ENCODE data around the gene MYO16. TPM values are rescaled to one million over a fixed set of nuclear protein-coding genes. Genes with fewer than 3 reads are reported as not detected.
"Not testable (repeated sequence)": the region's sequence is repeated elsewhere in the genome, so short reads cannot be mapped to it uniquely, and the experiment has no call there.

Gene MYO16
- total RNA-seq, 3 donors from 2014 or later: 0.08 TPM; not detected in 2

GRCh38 chr13:109090796-109091195 is 461.4 kb downstream of the MYO16 start:
- Mint-ChIP-seq H3K9me3 (peaks cover 4% of the 10 kb centered on the region), H3K36me3 (ENCODE audit: insufficient read depth) (no peaks in the 10 kb centered on the region), H3K27me3 (ENCODE audit: low read depth) (no peaks in the 10 kb centered on the region), H3K4me1 (ENCODE audit: low read depth) (no peaks in the 10 kb centered on the region), H3K4me3 (no peak overlapping the region)
- ATAC-seq (no peak), DNase-seq (no peak)

GRCh38 chr13:109091249-109091648 is 461.8 kb downstream of the MYO16 start:
- ATAC-seq (no peak), DNase-seq (no peak)
- H3K9me3 Mint-ChIP-seq: peaks cover 4% of the 10 kb centered on the region
- H3K4me1 Mint-ChIP-seq (ENCODE audit: low read depth): no peaks in the 10 kb centered on the region
- no peaks in the 10 kb centered on the region for H3K36me3 Mint-ChIP-seq (ENCODE audit: insufficient read depth)
- H3K27me3 Mint-ChIP-seq (ENCODE audit: low read depth): no peaks in the 10 kb centered on the region
- H3K4me3 Mint-ChIP-seq: no peak overlapping the region

GRCh38 chr13:109092186-109092585 is 462.8 kb downstream of the MYO16 start:
- not testable (repeated sequence) for H3K4me3 Mint-ChIP-seq; H3K36me3 Mint-ChIP-seq (ENCODE audit: insufficient read depth); H3K27me3 Mint-ChIP-seq (ENCODE audit: low read depth); DNase-seq; H3K4me1 Mint-ChIP-seq (ENCODE audit: low read depth); H3K9me3 Mint-ChIP-seq; ATAC-seq

DNA sequence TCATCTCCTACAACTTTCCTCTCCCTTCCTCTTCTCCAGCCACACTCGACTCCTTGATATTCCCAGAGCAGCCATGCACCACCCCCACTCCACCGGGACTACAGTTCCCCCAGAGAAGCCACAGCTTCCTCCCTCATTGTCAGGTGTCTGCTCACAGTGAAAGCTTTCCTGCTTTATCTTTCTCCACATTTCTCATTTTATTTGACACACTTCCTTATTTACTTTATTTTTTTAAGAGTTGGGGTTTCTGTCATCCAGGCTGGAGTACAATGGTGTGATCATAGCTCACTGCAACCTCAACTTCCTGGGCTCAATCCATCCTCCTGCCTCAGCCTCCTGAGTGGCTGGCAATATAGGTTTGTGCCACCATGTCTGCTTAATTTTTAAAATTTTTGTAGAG is 464.6 kb downstream of the MYO16 start:
- no peak for DNase-seq
- no peaks in the 10 kb centered on the region for H3K4me1 Mint-ChIP-seq (ENCODE audit: low read depth)
- no peak for ATAC-seq
- H3K27me3 Mint-ChIP-seq (ENCODE audit: low read depth): no peaks in the 10 kb centered on the region
- peaks cover 4% of the 10 kb centered on the region for H3K9me3 Mint-ChIP-seq
- H3K36me3 Mint-ChIP-seq (ENCODE audit: insufficient read depth): no peaks in the 10 kb centered on the region
- no peak overlapping the region for H3K4me3 Mint-ChIP-seq

- no peaks in the 10 kb centered on the region for H3K4me1 Mint-ChIP-seq (ENCODE audit: low read depth)
- peaks cover 4% of the 10 kb centered on the region for H3K9me3 Mint-ChIP-seq
- no peaks in the 10 kb centered on the region for H3K36me3 Mint-ChIP-seq (ENCODE audit: insufficient read depth)
- H3K4me3 Mint-ChIP-seq: no peak overlapping the region
- DNase-seq (no peak), ATAC-seq (no peak)
- H3K27me3 Mint-ChIP-seq (ENCODE audit: low read depth): no peaks in the 10 kb centered on the region
Measured at GRCh38 chr13:109095126-109095525, 465.7 kb downstream of the MYO16 start.

DNA sequence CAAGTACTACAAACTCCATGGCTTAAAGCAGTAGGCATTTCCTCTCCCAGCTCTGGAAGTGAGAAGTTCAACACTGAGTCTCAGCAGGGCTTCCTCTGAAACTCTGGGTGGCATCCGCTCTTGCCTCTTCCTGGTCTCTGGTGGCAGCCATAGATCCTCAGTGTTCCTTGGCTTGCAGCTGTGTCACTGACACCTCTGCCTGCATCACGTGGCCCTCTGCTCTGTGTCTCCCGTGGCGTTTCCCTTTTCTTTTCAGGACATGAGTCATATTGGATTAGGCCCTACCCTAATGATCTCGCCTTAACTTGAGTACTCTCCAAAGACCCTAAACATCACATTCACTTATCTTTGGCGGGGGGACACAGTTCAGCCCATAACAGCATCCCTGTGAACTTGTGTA is 466.7 kb downstream of the MYO16 start:
- peaks cover 4% of the 10 kb centered on the region for H3K9me3 Mint-ChIP-seq
- no peaks in the 10 kb centered on the region for H3K36me3 Mint-ChIP-seq (ENCODE audit: insufficient read depth)
- H3K4me1 Mint-ChIP-seq (ENCODE audit: low read depth): no peaks in the 10 kb centered on the region
- DNase-seq: no peak
- ATAC-seq: no peak
- no peak overlapping the region for H3K4me3 Mint-ChIP-seq
- H3K27me3 Mint-ChIP-seq (ENCODE audit: low read depth): no peaks in the 10 kb centered on the region

DNA sequence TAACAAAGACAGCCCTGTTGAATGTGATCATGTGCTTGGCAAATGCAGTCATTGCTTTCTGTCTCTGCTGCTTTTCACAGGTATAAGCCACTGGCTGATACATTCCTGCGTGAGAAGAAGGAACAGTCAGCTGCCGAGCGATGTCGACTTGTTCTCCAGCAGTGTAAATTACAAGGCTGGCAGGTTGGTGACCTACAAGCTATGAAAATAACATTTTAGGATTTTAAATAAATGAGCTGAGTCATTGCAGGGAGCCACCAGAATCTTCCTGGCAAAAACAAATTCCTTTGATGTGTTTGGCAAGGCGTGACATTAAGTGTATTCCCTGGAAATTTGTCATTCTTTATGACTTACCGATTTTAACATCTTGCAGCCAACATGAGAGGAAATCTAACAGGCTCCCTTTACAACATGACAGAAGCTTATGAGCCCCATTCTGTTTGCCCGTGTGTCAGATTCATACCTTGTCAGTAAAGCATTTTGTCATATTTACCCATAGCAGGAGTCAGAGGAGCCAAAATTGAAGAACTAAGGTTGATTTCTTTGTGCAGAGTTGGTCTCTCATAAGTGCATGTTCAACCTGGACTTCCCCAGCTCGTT is 471.4 kb downstream of the MYO16 start:
- no peak for ATAC-seq
- Mint-ChIP-seq H3K27me3 (ENCODE audit: low read depth) (no peaks in the 10 kb centered on the region), H3K9me3 (no peaks in the 10 kb centered on the region), H3K36me3 (ENCODE audit: insufficient read depth) (no peaks in the 10 kb centered on the region), H3K4me3 (no peak overlapping the region), H3K4me1 (ENCODE audit: low read depth) (no peaks in the 10 kb centered on the region)
- no peak for DNase-seq

GRCh38 chr13:109101550-109102144 is 472.2 kb downstream of the MYO16 start:
- Mint-ChIP-seq H3K36me3 (ENCODE audit: insufficient read depth) (no peaks in the 10 kb centered on the region), H3K4me3 (no peak overlapping the region), H3K4me1 (ENCODE audit: low read depth) (no peaks in the 10 kb centered on the region), H3K9me3 (no peaks in the 10 kb centered on the region), H3K27me3 (ENCODE audit: low read depth) (no peaks in the 10 kb centered on the region)
- ATAC-seq (no peak), DNase-seq (no peak)

GRCh38 chr13:109105899-109106298 is 476.5 kb downstream of the MYO16 start:
- H3K4me1 Mint-ChIP-seq (ENCODE audit: low read depth): no peaks in the 10 kb centered on the region
- no peaks in the 10 kb centered on the region for H3K36me3 Mint-ChIP-seq (ENCODE audit: insufficient read depth)
- peaks cover 2% of the 10 kb centered on the region for H3K27me3 Mint-ChIP-seq (ENCODE audit: low read depth)
- no peak overlapping the region for H3K4me3 Mint-ChIP-seq
- DNase-seq (no peak), ATAC-seq (no peak)
- H3K9me3 Mint-ChIP-seq: no peaks in the 10 kb centered on the region

DNA sequence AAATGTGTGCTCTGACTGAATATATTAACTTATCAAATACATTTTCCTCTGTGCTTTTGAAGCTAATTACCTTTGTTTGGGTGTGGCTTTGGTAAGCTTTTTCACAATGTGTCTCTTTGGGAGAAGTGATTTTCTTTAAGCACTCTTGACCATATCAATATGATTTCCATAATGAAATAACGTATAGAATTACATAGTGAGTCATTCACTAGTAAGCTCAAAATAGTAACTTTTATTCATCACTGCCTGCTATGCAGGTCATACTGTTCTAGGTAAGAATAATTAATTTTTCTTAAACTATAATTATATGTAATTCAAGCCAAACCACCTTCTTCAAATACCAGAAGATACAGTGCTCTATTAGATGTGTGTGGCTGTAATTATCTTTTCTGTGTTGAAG is 480.7 kb downstream of the MYO16 start:
- DNase-seq: no peak
- no peak for ATAC-seq
- H3K4me3 Mint-ChIP-seq: no peak overlapping the region
- no peaks in the 10 kb centered on the region for H3K9me3 Mint-ChIP-seq
- peaks cover 4% of the 10 kb centered on the region for H3K27me3 Mint-ChIP-seq (ENCODE audit: low read depth)
- peaks cover 5% of the 10 kb centered on the region for H3K4me1 Mint-ChIP-seq (ENCODE audit: low read depth)
- no peaks in the 10 kb centered on the region for H3K36me3 Mint-ChIP-seq (ENCODE audit: insufficient read depth)

DNA sequence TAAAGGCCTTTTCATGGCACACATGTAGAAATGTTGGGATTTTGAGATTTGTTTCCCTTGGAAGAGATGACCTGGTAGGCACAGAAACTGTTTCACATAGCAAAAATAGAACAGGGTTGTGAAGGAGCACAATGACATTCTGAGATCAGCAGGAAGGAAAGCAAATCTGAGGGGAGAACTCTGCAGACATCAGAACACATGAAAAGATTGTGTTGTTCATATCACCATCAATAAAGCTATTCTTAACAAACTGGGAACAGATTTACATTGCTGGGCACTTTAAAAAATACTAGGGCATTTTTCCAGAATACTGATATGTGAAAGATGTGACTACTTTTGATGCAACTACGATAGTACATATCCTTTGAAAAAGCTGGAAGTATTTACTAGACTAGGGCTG is 481.7 kb downstream of the MYO16 start:
- Mint-ChIP-seq H3K36me3 (ENCODE audit: insufficient read depth) (no peaks in the 10 kb centered on the region), H3K4me3 (no peak overlapping the region), H3K9me3 (no peaks in the 10 kb centered on the region), H3K4me1 (ENCODE audit: low read depth) (peaks cover 5% of the 10 kb centered on the region), H3K27me3 (ENCODE audit: low read depth) (peaks cover 4% of the 10 kb centered on the region)
- DNase-seq (no peak), ATAC-seq (no peak)

DNA sequence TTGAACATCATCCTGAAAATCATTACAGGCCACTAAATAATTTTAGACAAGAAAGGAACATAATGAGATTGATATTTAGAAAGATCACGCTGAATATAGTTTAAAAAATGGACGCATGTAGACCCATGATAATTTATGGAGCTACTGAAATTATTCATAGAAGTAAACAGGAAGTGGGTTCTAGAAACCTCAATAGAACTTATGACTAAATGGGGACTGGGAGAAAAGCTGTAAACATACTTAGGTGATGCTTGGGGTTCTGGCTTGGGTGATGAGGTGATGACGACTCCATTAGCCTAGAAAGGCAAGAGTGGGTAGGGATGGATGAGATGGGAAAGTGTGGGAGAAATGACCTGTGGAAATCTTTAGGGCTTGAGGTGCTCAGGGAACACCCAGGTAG is 484.0 kb downstream of the MYO16 start:
- ATAC-seq (no peak), DNase-seq (no peak)
- peaks cover 4% of the 10 kb centered on the region for H3K27me3 Mint-ChIP-seq (ENCODE audit: low read depth)
- no peaks in the 10 kb centered on the region for H3K9me3 Mint-ChIP-seq
- H3K4me3 Mint-ChIP-seq: no peak overlapping the region
- peaks cover 5% of the 10 kb centered on the region for H3K4me1 Mint-ChIP-seq (ENCODE audit: low read depth)
- no peaks in the 10 kb centered on the region for H3K36me3 Mint-ChIP-seq (ENCODE audit: insufficient read depth)

GRCh38 chr13:109114162-109114561 is 484.8 kb downstream of the MYO16 start:
- Mint-ChIP-seq H3K27me3 (ENCODE audit: low read depth) (peaks cover 2% of the 10 kb centered on the region), H3K4me3 (no peak overlapping the region), H3K9me3 (no peaks in the 10 kb centered on the region), H3K36me3 (ENCODE audit: insufficient read depth) (no peaks in the 10 kb centered on the region), H3K4me1 (ENCODE audit: low read depth) (peaks cover 5% of the 10 kb centered on the region)
- ATAC-seq (no peak), DNase-seq (no peak)

GRCh38 chr13:109114991-109115390 is 485.6 kb downstream of the MYO16 start:
- no peak for ATAC-seq
- no peaks in the 10 kb centered on the region for H3K9me3 Mint-ChIP-seq

DNA sequence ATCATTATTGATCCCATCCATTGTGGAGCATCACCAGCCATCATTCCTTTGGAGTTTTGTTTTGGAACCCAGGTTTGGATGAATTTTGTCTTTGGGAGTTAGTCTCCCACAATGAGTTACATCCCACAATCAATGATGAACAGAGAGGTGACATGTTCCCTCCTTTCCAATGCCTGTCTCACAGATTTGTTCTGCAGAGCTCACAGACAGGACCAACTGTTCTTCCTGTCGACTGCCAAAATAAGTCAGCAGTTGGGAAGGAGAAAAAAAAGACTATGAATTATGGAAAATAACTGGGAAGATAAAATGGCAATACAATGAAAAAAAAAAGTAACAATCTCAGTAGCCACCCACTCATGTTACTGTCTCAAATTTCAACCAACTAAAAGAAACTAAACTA is 489.1 kb downstream of the MYO16 start:
- no peak for ATAC-seq
- Mint-ChIP-seq H3K36me3 (ENCODE audit: insufficient read depth) (no peaks in the 10 kb centered on the region), H3K27me3 (ENCODE audit: low read depth) (peaks cover 2% of the 10 kb centered on the region), H3K4me3 (no peak overlapping the region), H3K4me1 (ENCODE audit: low read depth) (peaks cover 1% of the 10 kb centered on the region), H3K9me3 (peaks cover 3% of the 10 kb centered on the region)
- DNase-seq: no peak

More at GRCh38 chr13:109114991-109115390, 485.6 kb downstream of the MYO16 start:
- H3K36me3 Mint-ChIP-seq (ENCODE audit: insufficient read depth): no peaks in the 10 kb centered on the region
- no peak for DNase-seq
- H3K4me1 Mint-ChIP-seq (ENCODE audit: low read depth): peaks cover 5% of the 10 kb centered on the region
- peaks cover 2% of the 10 kb centered on the region for H3K27me3 Mint-ChIP-seq (ENCODE audit: low read depth)
- no peak overlapping the region for H3K4me3 Mint-ChIP-seq

Data from activated T-cell treated with anti-CD3 and anti-CD28 coated beads, Interleukin-2, amount 50 U/mL, for 4 hours (primary cell).